Colonic mucosa (tissue), 4 donors: Measurements from ENCODE around the gene GPC5. TPM values are rescaled to one million over a fixed set of nuclear protein-coding genes. Genes with fewer than 3 reads are reported as not detected.
"Not testable (repeated sequence)": the region's sequence is repeated elsewhere in the genome, so short reads cannot be mapped to it uniquely, and the experiment has no call there.

ENCODE experiments used
- DNase-seq: peaks from one replicate; pipeline ENCODE4 v3.0.0-alpha.2; 2020
- H3K27ac ChIP-seq: fragments of 200-600 bp; one replicate; pipeline ENCODE4 v1.8.0; 2021
- H3K27me3 ChIP-seq: fragments of 200-600 bp; one replicate; pipeline ENCODE4 v1.8.0; 2021
- H3K36me3 ChIP-seq: fragments of 200-600 bp; one replicate; pipeline ENCODE4 v1.8.0; 2021
- H3K4me1 ChIP-seq: fragments of 200-600 bp; one replicate; pipeline ENCODE4 v1.8.0; 2021; ENCODE audit warnings: mild to moderate bottlenecking
- H3K4me3 ChIP-seq: fragments of 200-600 bp; one replicate; pipeline ENCODE4 v1.8.0; 2021
- H3K9ac ChIP-seq, 2 donors: one replicate each; pipeline ENCODE4 v1.7.0; 2013; ENCODE audit warnings: control low read depth in 2 of 2, low read depth in 2 of 2, low read length in 2 of 2
- H3K9me3 ChIP-seq: fragments of 200-600 bp; one replicate; pipeline ENCODE4 v1.8.0; 2021
- intact Hi-C: fragments of 100-400 bp; cut with DNase I; formaldehyde crosslinking; loops from one replicate; pipeline ENCODE4 v1.14.1; 2022
- total RNA-seq, 2 donors: library from RNA; stranded (reverse); fragmentation: NEBNext Ultra II Directional in 1 of 2; extraction: Animal tissue kit (Norgen Biotek cat#: 25700) in 1 of 2; gene quantifications; one replicate each; pipeline ENCODE4 v1.2.1, GENCODE V29; 2021
- TF ChIP-seq, protein P1 (sequence below): fragments of 200-600 bp; IDR thresholded peaks from one replicate; pipeline ENCODE4 v1.8.0; 2022; ENCODE audit warnings: antibody characterized with exemption, mild to moderate bottlenecking
- donor health status: healthy.
- donor health status: DM: no; HTN: no; CAD: no.
- donor health status: DM: no; HTN: no; CAD: no.

The GPC5 gene
- total RNA-seq, 2 donors from 2014 or later: 0.42 TPM; not detected in 1

DNA sequence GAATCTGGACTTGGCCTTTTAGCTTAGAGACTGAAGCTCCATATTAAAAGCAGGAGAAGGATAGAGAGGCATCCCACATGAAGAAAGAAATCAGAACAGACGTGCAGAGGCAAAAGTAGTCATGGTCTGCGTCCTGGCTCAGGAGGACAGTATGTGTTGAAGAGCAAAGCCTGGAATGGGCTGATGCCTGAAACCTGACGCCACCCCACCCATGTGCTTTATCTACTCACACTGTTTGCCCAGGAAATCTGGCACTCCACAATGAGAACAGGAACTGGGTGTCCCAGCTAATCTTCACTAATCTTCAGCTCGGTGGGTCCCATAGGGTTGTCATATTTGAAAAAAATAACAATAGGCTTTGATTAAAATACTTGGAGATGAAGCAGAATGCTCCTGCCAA, 1279.2 kb downstream of the GPC5 start:
- Histone ChIP-seq H3K27me3 (no peaks in the 10 kb centered on the region), H3K9me3 (no peaks in the 10 kb centered on the region), H3K36me3 (no peaks in the 10 kb centered on the region), H3K27ac (no peak overlapping the region), H3K4me3 (no peak overlapping the region), H3K4me1 (no peaks in the 10 kb centered on the region), H3K9ac (no peak overlapping the region)
- DNase-seq: no peak
- TF ChIP-seq, protein P1, sequence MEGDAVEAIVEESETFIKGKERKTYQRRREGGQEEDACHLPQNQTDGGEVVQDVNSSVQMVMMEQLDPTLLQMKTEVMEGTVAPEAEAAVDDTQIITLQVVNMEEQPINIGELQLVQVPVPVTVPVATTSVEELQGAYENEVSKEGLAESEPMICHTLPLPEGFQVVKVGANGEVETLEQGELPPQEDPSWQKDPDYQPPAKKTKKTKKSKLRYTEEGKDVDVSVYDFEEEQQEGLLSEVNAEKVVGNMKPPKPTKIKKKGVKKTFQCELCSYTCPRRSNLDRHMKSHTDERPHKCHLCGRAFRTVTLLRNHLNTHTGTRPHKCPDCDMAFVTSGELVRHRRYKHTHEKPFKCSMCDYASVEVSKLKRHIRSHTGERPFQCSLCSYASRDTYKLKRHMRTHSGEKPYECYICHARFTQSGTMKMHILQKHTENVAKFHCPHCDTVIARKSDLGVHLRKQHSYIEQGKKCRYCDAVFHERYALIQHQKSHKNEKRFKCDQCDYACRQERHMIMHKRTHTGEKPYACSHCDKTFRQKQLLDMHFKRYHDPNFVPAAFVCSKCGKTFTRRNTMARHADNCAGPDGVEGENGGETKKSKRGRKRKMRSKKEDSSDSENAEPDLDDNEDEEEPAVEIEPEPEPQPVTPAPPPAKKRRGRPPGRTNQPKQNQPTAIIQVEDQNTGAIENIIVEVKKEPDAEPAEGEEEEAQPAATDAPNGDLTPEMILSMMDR: no peak
- intact Hi-C loops: no loop called here

DNA sequence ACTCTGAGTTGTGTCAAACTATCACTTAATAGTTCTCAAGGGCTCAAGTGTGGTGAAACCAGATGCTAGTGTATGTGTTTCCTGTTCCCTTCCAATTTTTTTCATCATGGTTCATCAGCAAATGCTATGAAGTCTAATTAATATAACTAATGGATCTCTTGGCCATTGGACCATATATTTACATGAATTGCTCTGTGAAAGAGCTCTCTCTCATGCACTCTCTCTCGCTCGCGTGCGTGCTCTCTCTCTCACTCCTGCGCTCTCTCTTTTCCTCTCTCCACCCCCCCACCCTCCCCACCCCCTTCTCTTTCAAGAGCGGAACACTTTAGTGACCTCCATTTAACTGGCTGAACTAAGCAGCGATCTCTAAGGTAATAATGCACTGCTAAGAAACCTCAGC, 1281.2 kb downstream of the GPC5 start:
- no peaks in the 10 kb centered on the region for H3K36me3 ChIP-seq
- intact Hi-C loops: no loop called here
- no peak for DNase-seq
- H3K27me3 ChIP-seq: no peaks in the 10 kb centered on the region
- TF ChIP-seq, protein P1: no peak
- H3K9ac ChIP-seq: no peak overlapping the region
- H3K4me1 ChIP-seq: no peaks in the 10 kb centered on the region
- H3K4me3 ChIP-seq: no peak overlapping the region
- no peak overlapping the region for H3K27ac ChIP-seq
- no peaks in the 10 kb centered on the region for H3K9me3 ChIP-seq

DNA sequence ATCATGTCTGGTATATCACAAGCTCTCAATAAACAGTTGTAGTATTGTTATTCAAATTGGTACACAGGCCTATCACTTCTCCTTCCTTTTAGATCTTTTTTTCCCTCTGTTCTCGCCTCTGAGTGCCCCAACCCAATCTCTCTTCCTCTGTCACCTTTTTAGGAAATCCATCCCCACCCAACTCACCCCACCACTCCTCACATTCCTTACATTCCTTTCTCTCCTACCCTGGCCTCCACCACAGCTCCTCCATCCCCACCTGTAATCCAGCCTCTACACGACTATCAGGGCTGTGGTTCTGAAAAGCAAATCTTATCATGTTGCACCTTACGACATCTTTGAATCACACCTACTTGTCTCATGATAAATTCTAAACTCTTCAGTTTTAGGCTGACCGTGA, 1282.8 kb downstream of the GPC5 start:
- Histone ChIP-seq H3K27me3 (no peaks in the 10 kb centered on the region), H3K4me1 (no peaks in the 10 kb centered on the region), H3K9ac (no peak overlapping the region), H3K9me3 (no peaks in the 10 kb centered on the region), H3K36me3 (no peaks in the 10 kb centered on the region), H3K4me3 (no peak overlapping the region), H3K27ac (no peak overlapping the region)
- TF ChIP-seq, protein P1: no peak
- DNase-seq: no peak
- intact Hi-C loops: no loop called here

DNA sequence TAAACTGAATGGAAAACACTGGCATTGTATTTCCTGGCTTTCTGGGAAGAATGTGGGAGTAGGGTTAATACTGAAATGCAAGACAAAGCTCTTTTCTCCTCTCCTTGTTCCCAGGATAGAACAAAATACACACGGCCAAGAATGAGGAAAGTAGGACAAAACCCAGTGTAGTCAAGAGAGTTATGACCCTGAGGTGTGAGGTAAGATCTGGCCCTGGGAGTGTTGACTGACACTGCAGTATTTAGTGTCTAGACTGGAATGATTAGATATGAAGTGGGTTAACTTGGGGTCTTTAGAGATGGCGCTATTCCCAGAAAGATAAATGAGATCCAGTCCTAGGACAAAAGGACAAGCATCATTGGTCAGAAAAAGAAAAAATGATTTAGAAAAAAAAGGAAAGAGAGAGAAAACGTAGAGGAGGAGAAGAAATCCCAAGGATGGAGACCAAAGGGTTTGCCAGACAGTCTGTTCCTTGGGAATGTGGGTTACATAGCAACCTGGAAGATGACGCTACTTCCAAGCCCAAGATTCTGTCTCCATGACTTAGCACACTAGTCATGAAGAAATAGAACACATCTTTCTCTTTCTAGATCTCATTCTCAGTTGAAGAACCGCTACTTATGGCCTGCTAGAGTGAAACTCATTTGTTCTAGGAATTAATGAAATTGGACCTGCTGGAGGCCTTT, 1284.6 kb downstream of the GPC5 start:
- H3K4me3 ChIP-seq: no peak overlapping the region
- no peaks in the 10 kb centered on the region for H3K4me1 ChIP-seq
- H3K36me3 ChIP-seq: no peaks in the 10 kb centered on the region
- H3K27ac ChIP-seq: no peak overlapping the region
- intact Hi-C loops: no loop called here
- no peaks in the 10 kb centered on the region for H3K27me3 ChIP-seq
- TF ChIP-seq, protein P1: no peak
- DNase-seq: no peak
- no peak overlapping the region for H3K9ac ChIP-seq
- H3K9me3 ChIP-seq: no peaks in the 10 kb centered on the region

DNA sequence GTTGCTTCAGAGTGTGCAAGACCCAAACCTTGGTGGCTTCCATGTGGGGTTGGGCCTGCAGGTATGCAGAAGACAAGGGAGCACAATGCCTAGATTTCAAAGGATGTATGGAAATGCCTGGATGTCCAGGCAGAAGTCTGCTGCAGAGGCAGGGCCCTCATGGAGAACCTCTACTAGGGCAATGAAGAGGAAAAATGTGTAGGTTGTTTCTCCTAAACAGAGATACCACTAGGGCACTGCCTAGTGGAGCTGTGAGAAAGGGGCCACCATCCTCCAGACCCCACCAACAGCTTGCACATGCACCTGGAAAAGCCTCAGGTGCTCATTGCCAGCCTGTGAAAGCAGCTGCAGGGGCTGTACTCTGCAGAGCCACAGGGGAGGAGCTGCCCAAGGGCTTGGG, 1295.6 kb downstream of the GPC5 start:
- no peaks in the 10 kb centered on the region for H3K27me3 ChIP-seq
- no peak overlapping the region for H3K9ac ChIP-seq
- no peaks in the 10 kb centered on the region for H3K36me3 ChIP-seq
- H3K4me1 ChIP-seq: no peaks in the 10 kb centered on the region
- no peak for DNase-seq
- no peaks in the 10 kb centered on the region for H3K9me3 ChIP-seq
- no peak overlapping the region for H3K4me3 ChIP-seq
- H3K27ac ChIP-seq: no peak overlapping the region
- TF ChIP-seq, protein P1: no peak
- intact Hi-C loops: no loop called here

DNA sequence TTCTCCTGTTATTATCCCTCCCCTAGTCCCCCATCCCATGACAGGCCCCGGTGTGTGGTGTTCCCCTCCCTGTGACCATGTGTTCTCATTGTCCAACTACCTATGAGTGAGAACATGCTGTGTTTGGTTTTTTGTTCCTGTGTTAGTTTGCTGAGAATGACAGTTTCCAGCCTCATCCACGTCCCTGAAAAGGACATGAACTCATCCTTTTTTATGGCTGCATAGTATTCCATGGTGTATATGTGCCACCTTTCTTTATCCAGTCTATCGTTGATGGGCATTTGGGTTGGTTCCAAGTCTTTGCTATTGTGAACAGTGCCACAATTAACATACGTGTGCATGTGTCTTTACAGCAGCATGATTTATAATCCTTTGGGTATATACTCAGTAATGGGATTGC, 1297.4 kb downstream of the GPC5 start:
- intact Hi-C loops, H3K9me3 ChIP-seq, H3K27me3 ChIP-seq, H3K4me1 ChIP-seq, H3K9ac ChIP-seq, DNase-seq, H3K27ac ChIP-seq, H3K36me3 ChIP-seq, H3K4me3 ChIP-seq: not testable (repeated sequence)
